ENCODE data around the gene TMEM9. TPM values are rescaled to one million over a fixed set of nuclear protein-coding genes. Genes with fewer than 3 reads are reported as not detected.
A peak's percentile ranks its signal among the peaks of the same experiment; 100 is the strongest.

The TMEM9 gene
- total RNA-seq, 6 experiments from 2014 or later = 27.0 to 47.4 (median 35.6) TPM

- ATAC-seq (no peak), DNase-seq (no peak)
- Histone ChIP-seq H3K27ac (peak overlapping the region in 2 of 3 donors; percentile 53 to 99), H3K27me3 (no peaks in the 10 kb centered on the region), H3K9me3 (no peaks in the 10 kb centered on the region), H3K4me3 (peak overlapping the region in 1 of 3 donors; percentile 3), H3K4me1 (peaks cover 0 to 35% (median 2%) of the 10 kb centered on the region in 4 donors), H3K36me3 (no peaks in the 10 kb centered on the region)
- 60% methylated on average over 2 of the region's 2 CpGs for WGBS (ENCODE audit: insufficient coverage, low coverage, low lambda C conversion rate, missing lambda C conversion rate)
- intact Hi-C loops (cut with DNase I) = no loop called here
- TF ChIP-seq POLR2A (IDR thresholded peaks at IDR 0.05) (no peak), CTCF (IDR thresholded peaks at IDR 0.05) (no peak)
These were observed 15.8 kb upstream of the TMEM9 start for GRCh38 chr1:201169971-201170532.

- DNase-seq = peak in 1 of 3 donors; percentile 13
- H3K4me3 ChIP-seq = no peak overlapping the region
- H3K36me3 ChIP-seq = no peaks in the 10 kb centered on the region
- H3K27ac ChIP-seq = no peak overlapping the region
- 65% methylated on average over 3 of the region's 3 CpGs for WGBS (ENCODE audit: insufficient coverage, low coverage, low lambda C conversion rate, missing lambda C conversion rate)
- ATAC-seq = no peak
- peaks cover 0 to 27% (median 0%) of the 10 kb centered on the region in 4 donors for H3K4me1 ChIP-seq
- intact Hi-C loops (cut with DNase I) = no loop called here
- TF ChIP-seq CTCF (IDR thresholded peaks at IDR 0.05) = no peak
- no peak for TF ChIP-seq POLR2A (IDR thresholded peaks at IDR 0.05)
- H3K9me3 ChIP-seq = no peaks in the 10 kb centered on the region
- no peaks in the 10 kb centered on the region for H3K27me3 ChIP-seq
These were observed 14.9 kb upstream of the TMEM9 start for GRCh38 chr1:201169203-201169602.

- no peaks in the 10 kb centered on the region for H3K36me3 ChIP-seq
- intact Hi-C loops (cut with DNase I) = no loop called here
- 79% methylated on average over 13 of the region's 13 CpGs for WGBS (ENCODE audit: insufficient coverage, low coverage, low lambda C conversion rate, missing lambda C conversion rate)
- ATAC-seq (no peak), DNase-seq (no peak)
- H3K4me1 ChIP-seq = peaks cover 0 to 19% (median 0%) of the 10 kb centered on the region in 4 donors
- no peaks in the 10 kb centered on the region for H3K27me3 ChIP-seq
- TF ChIP-seq POLR2A (IDR thresholded peaks at IDR 0.05) (no peak), CTCF (IDR thresholded peaks at IDR 0.05) (no peak)
- no peak overlapping the region for H3K27ac ChIP-seq
- H3K4me3 ChIP-seq = no peak overlapping the region
- no peaks in the 10 kb centered on the region for H3K9me3 ChIP-seq
These were observed 13.0 kb upstream of the TMEM9 start for GRCh38 chr1:201167041-201167991.

DNA sequence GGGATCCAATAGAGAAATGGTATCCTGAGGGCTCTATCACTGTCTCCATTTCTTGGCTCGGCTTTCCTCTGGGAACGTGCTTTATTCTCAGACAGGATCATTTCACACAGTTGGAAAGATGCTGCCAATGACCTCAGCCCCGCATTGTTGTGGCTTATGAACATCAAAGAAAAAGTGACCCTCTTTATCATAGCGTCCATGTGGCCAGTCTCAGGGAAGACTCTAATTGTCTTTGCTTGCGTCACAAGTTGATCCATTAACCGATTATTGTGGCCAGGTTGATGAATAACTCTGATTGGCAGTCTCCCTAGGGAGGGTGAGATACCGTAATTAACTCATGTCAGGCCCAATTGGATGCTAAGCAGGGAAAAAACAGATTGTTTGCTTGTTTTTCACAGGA, 10.4 kb upstream of the TMEM9 start:
- intact Hi-C loops (cut with DNase I) = no loop called here
- DNase-seq (no peak), ATAC-seq (peak in 2 of 4 donors; percentile 41 to 54)
- H3K9me3 ChIP-seq = no peaks in the 10 kb centered on the region
- no peaks in the 10 kb centered on the region for H3K36me3 ChIP-seq
- H3K27ac ChIP-seq = no peak overlapping the region
- WGBS (ENCODE audit: insufficient coverage, low coverage, low lambda C conversion rate, missing lambda C conversion rate) = 59% methylated on average over 7 of the region's 7 CpGs
- H3K27me3 ChIP-seq = no peaks in the 10 kb centered on the region
- peaks cover 0 to 2% (median 0%) of the 10 kb centered on the region in 4 donors for H3K4me1 ChIP-seq
- H3K4me3 ChIP-seq = no peak overlapping the region
- TF ChIP-seq POLR2A (IDR thresholded peaks at IDR 0.05) (no peak), CTCF (IDR thresholded peaks at IDR 0.05) (no peak)
